ENCODE results near the gene NF1. TPM values are rescaled to one million over a fixed set of nuclear protein-coding genes. Genes with fewer than 3 reads are reported as not detected.

The NF1 gene
- total and polyA plus RNA-seq, 2 of the 13 experiments (the other 11 are each of a cell fraction or from before 2014, with no cell fraction given): 21.5 to 26.5 TPM

GRCh38 chr17:31415004-31415454 is 320.3 kb downstream of the NF1 start:
- in situ Hi-C loops (cut with HindIII; ENCODE audit: extremely low pct_ligation_motif_present, low pct_unique_long_range_greater_than_20kb) (no loop called here), intact Hi-C loops (cut with micrococcal nuclease; ENCODE audit: unreplicated experiment) (no loop called here)
- WGBS (ENCODE audit: low lambda C conversion rate): 10% methylated on average over 6 of the region's 7 CpGs

More at GRCh38 chr17:31415004-31415454, 320.3 kb downstream of the NF1 start:
- no peak overlapping the region for H3K9ac ChIP-seq (ENCODE audit: insufficient read depth, low read depth, low read length)
- no TSS peak for BruUV-seq (replicated peaks)
- H3K4me1 ChIP-seq (ENCODE audit: insufficient read depth, low read length): peaks cover 32% of the 10 kb centered on the region
- FAIRE-seq (no peak), ATAC-seq (no peak), DNase-seq (ENCODE audit: low spot score) (peak; percentile 11)
- H2AFZ ChIP-seq (ENCODE audit: low read length): no peak overlapping the region
- H3K9me3 ChIP-seq (ENCODE audit: low read length): no peaks in the 10 kb centered on the region
- H4K20me1 ChIP-seq (ENCODE audit: insufficient read depth, low read length): no peaks in the 10 kb centered on the region
- ChIA-PET CTCF (ENCODE audit: low intra/inter-chr PET ratio, low total read pairs) (no interaction called here), POLR2A (no interaction called here)
- TF ChIP-seq ZNF274 (CRISPR knock-in tag; IDR thresholded peaks at IDR 0.05) (no peak), EP300 (IDR thresholded peaks at IDR 0.05; ENCODE audit: low read depth in 2 of 2, low read length in 2 of 2) (no peak), EP300 (CRISPR knock-in tag; IDR thresholded peaks at IDR 0.05; ENCODE audit: borderline replicate concordance) (no peak), ZNF772 (CRISPR knock-in tag; IDR thresholded peaks at IDR 0.05) (no peak), CTCF (CRISPR knock-in tag; IDR thresholded peaks at IDR 0.05) (peak; percentile 28; the same call in 1 of the 2 replicates), NFYC (CRISPR knock-in tag; IDR thresholded peaks at IDR 0.05) (0 out of 2 replicates have a peak, but pooled peaks have one; percentile 13), IRF2 (CRISPR knock-in tag; IDR thresholded peaks at IDR 0.05) (no peak), NFYB (CRISPR knock-in tag; IDR thresholded peaks at IDR 0.05) (peak; percentile 58), EED (CRISPR knock-in tag; IDR thresholded peaks at IDR 0.05) (no peak), ETV5 (CRISPR knock-in tag; IDR thresholded peaks at IDR 0.05; ENCODE audit: borderline replicate concordance) (no peak), MXD4 (CRISPR knock-in tag; IDR thresholded peaks at IDR 0.05) (no peak)
- TF ChIP-seq, protein P1, sequence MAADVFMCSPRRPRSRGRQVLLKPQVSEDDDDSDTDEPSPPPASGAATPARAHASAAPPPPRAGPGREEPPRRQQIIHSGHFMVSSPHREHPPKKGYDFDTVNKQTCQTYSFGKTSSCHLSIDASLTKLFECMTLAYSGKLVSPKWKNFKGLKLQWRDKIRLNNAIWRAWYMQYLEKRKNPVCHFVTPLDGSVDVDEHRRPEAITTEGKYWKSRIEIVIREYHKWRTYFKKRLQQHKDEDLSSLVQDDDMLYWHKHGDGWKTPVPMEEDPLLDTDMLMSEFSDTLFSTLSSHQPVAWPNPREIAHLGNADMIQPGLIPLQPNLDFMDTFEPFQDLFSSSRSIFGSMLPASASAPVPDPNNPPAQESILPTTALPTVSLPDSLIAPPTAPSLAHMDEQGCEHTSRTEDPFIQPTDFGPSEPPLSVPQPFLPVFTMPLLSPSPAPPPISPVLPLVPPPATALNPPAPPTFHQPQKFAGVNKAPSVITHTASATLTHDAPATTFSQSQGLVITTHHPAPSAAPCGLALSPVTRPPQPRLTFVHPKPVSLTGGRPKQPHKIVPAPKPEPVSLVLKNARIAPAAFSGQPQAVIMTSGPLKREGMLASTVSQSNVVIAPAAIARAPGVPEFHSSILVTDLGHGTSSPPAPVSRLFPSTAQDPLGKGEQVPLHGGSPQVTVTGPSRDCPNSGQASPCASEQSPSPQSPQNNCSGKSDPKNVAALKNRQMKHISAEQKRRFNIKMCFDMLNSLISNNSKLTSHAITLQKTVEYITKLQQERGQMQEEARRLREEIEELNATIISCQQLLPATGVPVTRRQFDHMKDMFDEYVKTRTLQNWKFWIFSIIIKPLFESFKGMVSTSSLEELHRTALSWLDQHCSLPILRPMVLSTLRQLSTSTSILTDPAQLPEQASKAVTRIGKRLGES (CRISPR knock-in tag; IDR thresholded peaks at IDR 0.05; ENCODE audit: borderline replicate concordance): no peak
- TF ChIP-seq, protein P2, sequence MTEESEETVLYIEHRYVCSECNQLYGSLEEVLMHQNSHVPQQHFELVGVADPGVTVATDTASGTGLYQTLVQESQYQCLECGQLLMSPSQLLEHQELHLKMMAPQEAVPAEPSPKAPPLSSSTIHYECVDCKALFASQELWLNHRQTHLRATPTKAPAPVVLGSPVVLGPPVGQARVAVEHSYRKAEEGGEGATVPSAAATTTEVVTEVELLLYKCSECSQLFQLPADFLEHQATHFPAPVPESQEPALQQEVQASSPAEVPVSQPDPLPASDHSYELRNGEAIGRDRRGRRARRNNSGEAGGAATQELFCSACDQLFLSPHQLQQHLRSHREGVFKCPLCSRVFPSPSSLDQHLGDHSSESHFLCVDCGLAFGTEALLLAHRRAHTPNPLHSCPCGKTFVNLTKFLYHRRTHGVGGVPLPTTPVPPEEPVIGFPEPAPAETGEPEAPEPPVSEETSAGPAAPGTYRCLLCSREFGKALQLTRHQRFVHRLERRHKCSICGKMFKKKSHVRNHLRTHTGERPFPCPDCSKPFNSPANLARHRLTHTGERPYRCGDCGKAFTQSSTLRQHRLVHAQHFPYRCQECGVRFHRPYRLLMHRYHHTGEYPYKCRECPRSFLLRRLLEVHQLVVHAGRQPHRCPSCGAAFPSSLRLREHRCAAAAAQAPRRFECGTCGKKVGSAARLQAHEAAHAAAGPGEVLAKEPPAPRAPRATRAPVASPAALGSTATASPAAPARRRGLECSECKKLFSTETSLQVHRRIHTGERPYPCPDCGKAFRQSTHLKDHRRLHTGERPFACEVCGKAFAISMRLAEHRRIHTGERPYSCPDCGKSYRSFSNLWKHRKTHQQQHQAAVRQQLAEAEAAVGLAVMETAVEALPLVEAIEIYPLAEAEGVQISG (CRISPR knock-in tag; IDR thresholded peaks at IDR 0.05): no peak
- H3K27me3 ChIP-seq (ENCODE audit: control insufficient read depth in 1 of 2, insufficient read depth in 2 of 2, low read length in 2 of 2): peaks cover 1 to 25% of the 10 kb centered on the region in 2 experiments; a peak in 3 of 5 replicates
- H3K79me2 ChIP-seq (ENCODE audit: insufficient read depth, low read length): no peaks in the 10 kb centered on the region
- no peaks in the 10 kb centered on the region for H3K36me3 ChIP-seq (replicated peaks in 1 of 2; ENCODE audit: control insufficient read depth in 1 of 2, insufficient read depth in 2 of 2, low read length in 2 of 2)
- H3K27ac ChIP-seq (ENCODE audit: extremely low read length, insufficient read depth, low read length): no peak overlapping the region
- H3K4me2 ChIP-seq (ENCODE audit: low read depth, low read length): peak overlapping the region; percentile 78
- H3K4me3 ChIP-seq (replicated peaks in 1 of 3; ENCODE audit: insufficient read depth in 1 of 3, low read depth in 2 of 3, low read length in 3 of 3): no peak overlapping the region
